ENCODE data around the gene GRM5.
A peak's percentile ranks its signal among the peaks of the same experiment; 100 is the strongest.

Gene GRM5

DNA sequence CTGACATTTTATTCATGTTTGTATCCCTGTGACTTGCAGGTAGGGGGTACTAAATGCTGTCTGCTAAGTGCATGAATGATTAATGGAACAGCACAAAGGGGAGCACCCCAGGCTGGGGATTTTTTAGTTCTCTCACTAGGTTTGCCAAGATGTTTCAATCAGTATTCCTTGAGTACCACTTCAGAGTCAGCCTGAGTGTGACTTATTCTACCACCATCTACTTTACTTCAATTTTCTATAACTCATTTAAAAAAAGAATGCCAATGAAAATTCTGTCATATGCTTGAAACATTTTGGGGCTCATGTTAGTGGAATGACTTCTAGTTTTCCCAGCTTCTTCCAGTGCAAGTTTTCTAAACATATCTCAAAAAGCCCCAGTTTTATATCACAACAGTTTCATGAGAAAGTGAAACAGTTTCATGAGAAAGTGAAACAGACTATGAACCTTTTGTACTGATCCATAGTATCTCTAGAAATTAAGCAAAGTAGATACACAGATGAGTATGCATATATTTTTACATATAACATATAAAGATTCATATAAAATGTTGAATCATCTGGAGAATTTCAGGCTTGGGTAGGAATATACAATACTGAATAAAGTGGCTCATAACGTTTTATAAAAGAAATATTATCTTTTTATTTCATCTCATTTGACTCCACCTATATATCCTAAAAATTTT is 252.4 kb downstream of the GRM5 start:
- peak; percentile 29 for DNase-seq (ENCODE audit: low read depth)
- TF ChIP-seq, protein P1, sequence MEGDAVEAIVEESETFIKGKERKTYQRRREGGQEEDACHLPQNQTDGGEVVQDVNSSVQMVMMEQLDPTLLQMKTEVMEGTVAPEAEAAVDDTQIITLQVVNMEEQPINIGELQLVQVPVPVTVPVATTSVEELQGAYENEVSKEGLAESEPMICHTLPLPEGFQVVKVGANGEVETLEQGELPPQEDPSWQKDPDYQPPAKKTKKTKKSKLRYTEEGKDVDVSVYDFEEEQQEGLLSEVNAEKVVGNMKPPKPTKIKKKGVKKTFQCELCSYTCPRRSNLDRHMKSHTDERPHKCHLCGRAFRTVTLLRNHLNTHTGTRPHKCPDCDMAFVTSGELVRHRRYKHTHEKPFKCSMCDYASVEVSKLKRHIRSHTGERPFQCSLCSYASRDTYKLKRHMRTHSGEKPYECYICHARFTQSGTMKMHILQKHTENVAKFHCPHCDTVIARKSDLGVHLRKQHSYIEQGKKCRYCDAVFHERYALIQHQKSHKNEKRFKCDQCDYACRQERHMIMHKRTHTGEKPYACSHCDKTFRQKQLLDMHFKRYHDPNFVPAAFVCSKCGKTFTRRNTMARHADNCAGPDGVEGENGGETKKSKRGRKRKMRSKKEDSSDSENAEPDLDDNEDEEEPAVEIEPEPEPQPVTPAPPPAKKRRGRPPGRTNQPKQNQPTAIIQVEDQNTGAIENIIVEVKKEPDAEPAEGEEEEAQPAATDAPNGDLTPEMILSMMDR (IDR thresholded peaks at IDR 0.05; ENCODE audit: insufficient read depth, low read depth, low read length, missing control alignments): no peak
- no peak overlapping the region for H3K4me3 ChIP-seq (ENCODE audit: low read depth, low read length)

DNA sequence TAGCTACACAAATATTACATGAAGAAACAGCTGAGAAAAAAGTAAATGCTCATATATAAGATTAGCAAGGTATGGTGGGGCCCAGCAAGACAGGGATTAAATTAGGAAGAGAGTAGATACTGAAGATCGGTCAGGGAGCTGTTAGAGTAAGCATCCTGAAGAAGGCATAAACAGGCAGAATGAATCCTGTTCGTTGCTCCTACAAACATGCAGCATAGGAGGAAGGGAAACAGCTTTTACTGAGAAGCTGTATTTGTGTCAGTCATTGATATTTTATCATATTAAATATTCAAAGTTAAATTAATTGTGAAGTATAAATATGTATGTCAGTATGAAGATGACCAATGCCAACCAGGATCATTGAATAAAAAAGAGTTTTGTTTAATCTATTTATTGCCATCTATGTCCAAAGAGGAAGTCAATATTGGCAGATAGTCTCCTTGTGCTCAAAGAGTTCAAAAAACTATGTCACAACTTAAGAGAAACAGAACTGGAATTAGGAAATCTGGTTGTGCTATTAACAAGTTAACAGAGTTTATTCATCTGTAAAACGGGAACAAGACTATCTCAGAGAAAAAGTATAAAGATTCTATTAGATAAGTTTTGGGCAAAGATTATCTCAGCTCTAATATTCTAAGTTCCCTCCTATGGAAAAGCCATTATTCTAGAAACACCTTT is 255.2 kb downstream of the GRM5 start:
- TF ChIP-seq, protein P1 (IDR thresholded peaks at IDR 0.05; ENCODE audit: insufficient read depth, low read depth, low read length, missing control alignments): no peak
- no peak overlapping the region for H3K4me3 ChIP-seq (ENCODE audit: low read depth, low read length)
- DNase-seq (ENCODE audit: low read depth): no peak

- no peak overlapping the region for H3K4me3 ChIP-seq (ENCODE audit: low read depth, low read length)
- TF ChIP-seq, protein P1 (IDR thresholded peaks at IDR 0.05; ENCODE audit: insufficient read depth, low read depth, low read length, missing control alignments): no peak
- no peak for DNase-seq (ENCODE audit: low read depth)
Measured at GRCh38 chr11:88809126-88809525, 256.7 kb downstream of the GRM5 start.

GRCh38 chr11:88807349-88807748 is 258.4 kb downstream of the GRM5 start:
- peak; percentile 3 for DNase-seq (ENCODE audit: low read depth)
- TF ChIP-seq, protein P1 (IDR thresholded peaks at IDR 0.05; ENCODE audit: insufficient read depth, low read depth, low read length, missing control alignments): no peak
- no peak overlapping the region for H3K4me3 ChIP-seq (ENCODE audit: low read depth, low read length)

GRCh38 chr11:88806410-88806809 is 259.4 kb downstream of the GRM5 start:
- DNase-seq (ENCODE audit: low read depth): no peak
- TF ChIP-seq, protein P1 (IDR thresholded peaks at IDR 0.05; ENCODE audit: insufficient read depth, low read depth, low read length, missing control alignments): no peak
- H3K4me3 ChIP-seq (ENCODE audit: low read depth, low read length): no peak overlapping the region

DNA sequence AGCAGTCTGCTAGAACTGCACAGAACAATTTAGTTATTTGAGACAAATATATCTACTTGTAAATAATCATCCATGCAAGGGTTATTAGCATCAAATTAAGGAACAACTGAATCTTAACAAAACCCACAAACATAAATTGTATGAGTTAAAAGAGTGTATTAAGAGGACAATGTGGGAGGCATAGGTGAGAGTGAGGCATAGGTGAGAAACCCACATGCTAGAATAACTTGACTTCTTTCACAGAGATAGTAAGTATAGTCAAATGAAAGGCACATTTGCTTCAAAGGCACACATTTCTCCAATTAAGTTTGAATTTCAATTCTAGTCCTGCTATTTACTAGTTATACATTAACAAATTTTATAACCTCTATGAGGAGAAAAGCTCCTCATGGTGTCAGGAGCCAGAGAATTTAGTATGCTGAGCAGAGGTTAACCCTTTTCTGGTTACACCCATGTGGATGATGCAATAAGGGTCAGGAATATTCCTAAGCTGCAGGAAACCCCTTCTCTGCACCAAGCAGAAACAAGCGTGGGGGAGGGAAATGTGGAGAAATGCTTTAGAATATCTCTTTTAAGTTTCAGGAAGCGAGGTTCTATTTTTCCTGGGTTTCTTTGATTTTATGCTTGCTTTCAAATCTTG is 264.2 kb downstream of the GRM5 start:
- TF ChIP-seq, protein P1 (IDR thresholded peaks at IDR 0.05; ENCODE audit: insufficient read depth, low read depth, low read length, missing control alignments): no peak
- no peak overlapping the region for H3K4me3 ChIP-seq (ENCODE audit: low read depth, low read length)
- no peak for DNase-seq (ENCODE audit: low read depth)
